DLD1 (cell line): ENCODE results near the gene SPRYD4.
"Not testable (repeated sequence)": the region's sequence is repeated elsewhere in the genome, so short reads cannot be mapped to it uniquely, and the experiment has no call there.

Experiments
- in situ Hi-C: cut with HindIII; loops from 2 replicates; pipeline ENCODE4 v1.10.0; 2017; ENCODE audit warnings: low sequenced_read_pairs

Gene SPRYD4

GRCh38 chr12:56474389-56474788 lies 6.0 kb downstream of the SPRYD4 start:
- in situ Hi-C loops = loop anchor here (25.0 kb wide), 1 partner anchor 287 kb away; the partner anchor contains the start of gene SMARCC2

- in situ Hi-C loops = no loop called here
Observed at GRCh38 chr12:56476143-56476542, 7.8 kb downstream of the SPRYD4 start.

GRCh38 chr12:56476972-56477432 lies 8.6 kb downstream of the SPRYD4 start:
- in situ Hi-C loops = no loop called here

GRCh38 chr12:56477521-56478225 lies 9.3 kb downstream of the SPRYD4 start:
- in situ Hi-C loops = no loop called here

- in situ Hi-C loops = no loop called here
Observed at GRCh38 chr12:56479625-56480024, 11.2 kb downstream of the SPRYD4 start.

- in situ Hi-C loops = no loop called here
Observed at GRCh38 chr12:56484566-56484965, 16.2 kb downstream of the SPRYD4 start.

GRCh38 chr12:56486694-56487093 lies 18.3 kb downstream of the SPRYD4 start:
- in situ Hi-C loops = no loop called here

- in situ Hi-C loops = no loop called here
Observed at GRCh38 chr12:56487448-56488040, 19.2 kb downstream of the SPRYD4 start.

- in situ Hi-C loops = no loop called here
Observed at GRCh38 chr12:56488041-56488955, 19.9 kb downstream of the SPRYD4 start, which contains the start of gene GLS2. Gene GLS2, minus strand, starts transcription at chr12:56488161. Its CDS starts 43 bp downstream, at chr12:56488118.

- in situ Hi-C loops = no loop called here
Observed at GRCh38 chr12:56490360-56490759, 22.0 kb downstream of the SPRYD4 start.

- in situ Hi-C loops = not testable (repeated sequence)
Observed at GRCh38 chr12:56493409-56494105, 25.2 kb downstream of the SPRYD4 start.

- in situ Hi-C loops = not testable (repeated sequence)
Observed at GRCh38 chr12:56494106-56494415, 25.7 kb downstream of the SPRYD4 start.

GRCh38 chr12:56494481-56494880 lies 26.1 kb downstream of the SPRYD4 start:
- in situ Hi-C loops = not testable (repeated sequence)

- in situ Hi-C loops = not testable (repeated sequence)
Observed at GRCh38 chr12:56496704-56497103, 28.3 kb downstream of the SPRYD4 start.

GRCh38 chr12:56498126-56498902 lies 29.9 kb downstream of the SPRYD4 start:
- in situ Hi-C loops = not testable (repeated sequence)

GRCh38 chr12:56499452-56499851 lies 31.1 kb downstream of the SPRYD4 start:
- in situ Hi-C loops = not testable (repeated sequence)

GRCh38 chr12:56499879-56500278 lies 31.5 kb downstream of the SPRYD4 start:
- in situ Hi-C loops = loop anchor here (25.0 kb wide), 1 partner anchor 112 kb away; no protein-coding TSS in a partner anchor

- in situ Hi-C loops = loop anchor here (25.0 kb wide), 1 partner anchor 102 kb away; no protein-coding TSS in a partner anchor
Observed at GRCh38 chr12:56510786-56511185, 42.4 kb downstream of the SPRYD4 start.

- in situ Hi-C loops = loop anchor here (25.0 kb wide), 1 partner anchor 98 kb away; no protein-coding TSS in a partner anchor
Observed at GRCh38 chr12:56514014-56514318, 45.6 kb downstream of the SPRYD4 start.

- in situ Hi-C loops = loop anchor here (25.0 kb wide), 1 partner anchor 94 kb away; no protein-coding TSS in a partner anchor
Observed at GRCh38 chr12:56517854-56518253, 49.5 kb downstream of the SPRYD4 start.
